ENCODE results near the gene LRSAM1. TPM values are rescaled to one million over a fixed set of nuclear protein-coding genes. Genes with fewer than 3 reads are reported as not detected.

Gene LRSAM1
- total and polyA plus RNA-seq, 2 of the 8 experiments (the other 6 are each of a cell fraction or from before 2014, with no cell fraction given), result 9.7 to 18.3 TPM

- no peak for TF ChIP-seq CBX5 (IDR thresholded peaks at IDR 0.05; ENCODE audit: low read depth, low read length)
- TF ChIP-seq E2F6 (IDR thresholded peaks at IDR 0.05), result no peak
- no peak for TF ChIP-seq SIRT6 (IDR thresholded peaks at IDR 0.05; ENCODE audit: low read length)
- TF ChIP-seq JUND (IDR thresholded peaks at IDR 0.05; ENCODE audit: low read length), result no peak
Measured at GRCh38 chr9:127535396-127535795, 84.1 kb downstream of the LRSAM1 start (continued).

All from H1 (cell line).